A549 (cell line): ENCODE data around the gene ASIC2. TPM values are rescaled to one million over a fixed set of nuclear protein-coding genes. Genes with fewer than 3 reads are reported as not detected.

Source experiments
- ATAC-seq, 2 experiments: fragments of 200-7000 bp in 1 of 2; fragments of >200 bp in 1 of 2; cut with Nextera tagmentation in 1 of 2; cut with Tn5 transposase in 1 of 2; 3 replicates each; pipeline versions ENCODE4 v1.8.0 to v1.9.1; 2018 to 2020; ENCODE audit warnings: mild to moderate bottlenecking in 1 of 2, moderate library complexity in 1 of 2
- CTCF ChIA-PET: fragments of 300-600 bp; sonication (Branson Sonifier 250); formaldehyde crosslinking; extraction: SDS; loops from one replicate; lab custom pipeline; 2021; ENCODE audit warnings: antibody characterized with exemption, inconsistent platforms; lab: Yijun Ruan, JAX
- POLR2A ChIA-PET: fragments of 350-600 bp; formaldehyde crosslinking; extraction: SDS; loops from one replicate; lab custom pipeline; 2021; ENCODE audit warnings: antibody characterized with exemption, inconsistent platforms; lab: Yijun Ruan, JAX
- DNase-seq, 2 experiments: peaks; one replicate each; pipeline versions ENCODE4 v3.0.0 to v3.0.0-alpha.2; 2011 to 2016; ENCODE audit warnings: low read depth in 1 of 2, low spot score in 1 of 2
- FAIRE-seq: peaks from 2 replicates; lab custom pipeline; 2011; peaks lifted over from hg19 to GRCh38; lab: Jason Lieb, UNC
- H3K27ac ChIP-seq, 2 experiments: fragments of >200 bp; sonication (Bioruptor Twin); formaldehyde crosslinking; 3 replicates each; pipeline ENCODE4 v1.5.1; 2016 to 2017
- H3K4me1 ChIP-seq: fragments of >200 bp; sonication (Bioruptor Twin); formaldehyde crosslinking; 3 replicates; pipeline ENCODE4 v1.6.1; 2016
- H3K4me2 ChIP-seq: fragments of >200 bp; sonication (Bioruptor Twin); formaldehyde crosslinking; 3 replicates; pipeline ENCODE4 v1.6.1; 2016
- H3K4me3 ChIP-seq: fragments of >200 bp; sonication (Bioruptor Twin); formaldehyde crosslinking; 3 replicates; pipeline ENCODE4 v1.5.1; 2016
- H3K9me3 ChIP-seq: fragments of >200 bp; sonication (Bioruptor Twin); formaldehyde crosslinking; 3 replicates; pipeline ENCODE4 v1.6.1; 2016
- CBX8 ChIP-seq: fragments of 200-600 bp; sonication (generic); IDR thresholded peaks from 2 replicates; pipeline ENCODE4 v1.6.1; 2016
- CEBPB ChIP-seq, 2 experiments: fragments of >200 bp in 1 of 2; sonication (Bioruptor Twin) in 1 of 2; formaldehyde crosslinking in 1 of 2; IDR thresholded peaks; 2 replicates each; pipeline ENCODE4 v1.6.1; 2012 to 2016
- CHD4 ChIP-seq: fragments of 200-600 bp; sonication (generic); IDR thresholded peaks from 2 replicates; pipeline ENCODE4 v1.6.1; 2016; ENCODE audit warnings: antibody characterized with exemption, mild to moderate bottlenecking, borderline replicate concordance
- EHF ChIP-seq: fragments of 250-450 bp; sonication (Bioruptor Pico); IDR thresholded peaks from 2 replicates; pipeline ENCODE4 v1.5.0; 2020; ENCODE audit warnings: mild to moderate bottlenecking
- ESRRA ChIP-seq: fragments of 150-350 bp; IDR thresholded peaks from 2 replicates; pipeline ENCODE4 v1.6.1; 2014; ENCODE audit warnings: mild to moderate bottlenecking, low read length, borderline replicate concordance
- FOSB ChIP-seq: fragments of 250-450 bp; sonication (Bioruptor Pico); IDR thresholded peaks from 2 replicates; pipeline ENCODE4 v1.5.0; 2020; ENCODE audit warnings: mild to moderate bottlenecking, moderate library complexity
- FOXS1 ChIP-seq: fragments of 250-450 bp; sonication (Bioruptor Pico); IDR thresholded peaks from 2 replicates; pipeline ENCODE4 v1.5.0; 2020; ENCODE audit warnings: mild to moderate bottlenecking, moderate library complexity
- HOXB5 ChIP-seq: fragments of 250-450 bp; sonication (Bioruptor Pico); IDR thresholded peaks from 2 replicates; pipeline ENCODE4 v1.5.0; 2020; ENCODE audit warnings: mild to moderate bottlenecking, moderate library complexity
- JUN ChIP-seq, 2 experiments: fragments of >200 bp; sonication (Bioruptor Twin); formaldehyde crosslinking; IDR thresholded peaks; 2 replicates in 1 of 2; 3 replicates in 1 of 2; pipeline ENCODE4 v1.6.1; 2016 to 2017
- JUNB ChIP-seq: fragments of >200 bp; sonication (Bioruptor Twin); formaldehyde crosslinking; IDR thresholded peaks from 2 replicates; pipeline ENCODE4 v1.6.1; 2016
- KDM5A ChIP-seq: fragments of 200-600 bp; sonication (generic); IDR thresholded peaks from 2 replicates; pipeline ENCODE4 v1.6.1; 2016; ENCODE audit warnings: antibody characterized with exemption, mild to moderate bottlenecking
- MAZ ChIP-seq: fragments of 150-350 bp; IDR thresholded peaks from 2 replicates; pipeline ENCODE4 v1.6.1; 2014; ENCODE audit warnings: antibody characterized with exemption, low read depth, low read length, borderline replicate concordance
- MYC ChIP-seq: IDR thresholded peaks from 2 replicates; pipeline ENCODE4 v1.6.1; 2012; ENCODE audit warnings: mild to moderate bottlenecking, inconsistent platforms, low read length, improper control_type of control experiment, borderline replicate concordance
- NPAS2 ChIP-seq: fragments of 250-450 bp; sonication (Bioruptor Pico); IDR thresholded peaks from 2 replicates; pipeline ENCODE4 v1.8.0; 2022; ENCODE audit warnings: mild to moderate bottlenecking, moderate library complexity, borderline replicate concordance
- PHF8 ChIP-seq: fragments of 200-600 bp; sonication (generic); IDR thresholded peaks from 2 replicates; pipeline ENCODE4 v1.6.1; 2016; ENCODE audit warnings: low read depth, mild to moderate bottlenecking, antibody characterized with exemption, moderate library complexity, borderline replicate concordance
- RAD21 ChIP-seq, 2 experiments: fragments of >200 bp in 1 of 2; sonication (Bioruptor Twin) in 1 of 2; formaldehyde crosslinking in 1 of 2; IDR thresholded peaks in 1 of 2; conservative IDR thresholded peaks in 1 of 2; 2 replicates in 1 of 2; 3 replicates in 1 of 2; pipeline ENCODE4 v1.6.1; 2012 to 2018; ENCODE audit warnings: inconsistent platforms in 1 of 2
- RARB ChIP-seq: fragments of 250-450 bp; sonication (Bioruptor Pico); IDR thresholded peaks from 2 replicates; pipeline ENCODE4 v1.8.0; 2021; ENCODE audit warnings: mild to moderate bottlenecking, moderate library complexity
- RFX5 ChIP-seq: fragments of 450-650 bp; IDR thresholded peaks from 2 replicates; pipeline ENCODE4 v1.7.1; 2014; ENCODE audit warnings: antibody characterized with exemption, mild to moderate bottlenecking, moderate library complexity
- TFCP2L1 ChIP-seq: fragments of 250-450 bp; sonication (Bioruptor Pico); IDR thresholded peaks from 2 replicates; pipeline ENCODE4 v1.5.0; 2021; ENCODE audit warnings: mild to moderate bottlenecking
- TP53 ChIP-seq: fragments of 250-450 bp; sonication (Bioruptor Pico); IDR thresholded peaks from 2 replicates; pipeline ENCODE4 v1.5.0; 2021; ENCODE audit warnings: mild to moderate bottlenecking, moderate library complexity
- WGBS: methylation state at CpG from one replicate; pipeline ENCODE4 v1.1.6; 2017; ENCODE audit errors: missing lambda C conversion rate; 5-methylcytosine and 5-hydroxymethylcytosine counted together
- polyA plus RNA-seq, 4 experiments: library from polyadenylated mRNA; depleted of rRNA in 3 of 4; stranded (reverse); fragments of >200 nt; fragmentation: RNase III in 1 of 4; extraction: RNeasy Plus Mini Kit Qiagen cat#74134 plus additional on column Dnase treatment in 1 of 4; gene quantifications; 2 replicates in 3 of 4; 3 replicates in 1 of 4; pipeline ENCODE4 v1.2.3, GENCODE V29; 2011 to 2017
- TF ChIP-seq, protein P1 (sequence below): fragments of >200 bp; sonication (Bioruptor Twin); formaldehyde crosslinking; IDR thresholded peaks from 3 replicates; pipeline ENCODE4 v1.6.1; 2016
- TF ChIP-seq, protein P2 (sequence below): fragments of 150-350 bp; IDR thresholded peaks from 2 replicates; pipeline ENCODE4 v1.6.1; 2014; ENCODE audit warnings: low read depth, mild to moderate bottlenecking, low read length
- TF ChIP-seq, protein P3 (sequence below): IDR thresholded peaks from 2 replicates; pipeline ENCODE4 v1.6.1; 2012

The ASIC2 gene
- polyA plus RNA-seq, 2 of the 4 experiments (the other 2 are of a cell fraction) = 1.5 to 1.9 TPM

DNA sequence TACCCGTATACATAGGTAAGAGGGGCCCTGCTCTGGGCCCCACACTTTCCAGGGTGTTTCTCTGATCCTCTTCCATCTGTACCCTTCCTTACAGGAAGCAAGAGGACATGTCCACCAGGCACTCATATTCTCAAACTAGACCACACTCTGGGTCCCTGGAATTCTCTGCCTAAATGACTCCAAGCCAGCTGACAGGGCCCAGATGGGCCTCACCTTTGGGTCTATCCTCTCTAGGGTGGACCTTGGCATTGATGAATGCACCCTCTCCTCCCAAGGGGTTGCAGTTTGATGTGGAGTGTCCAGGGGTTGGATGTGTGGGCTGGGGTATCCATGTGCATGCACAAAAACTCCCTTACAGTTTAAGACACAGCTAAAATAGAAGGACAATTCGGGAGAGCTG, 95.8 kb downstream of the ASIC2 start:
- TF ChIP-seq RARB = no peak
- TF ChIP-seq JUNB = no peak
- TF ChIP-seq CHD4 = no peak
- TF ChIP-seq ESRRA = no peak
- TF ChIP-seq MAZ = no peak
- no peak for TF ChIP-seq KDM5A
- TF ChIP-seq, protein P1, sequence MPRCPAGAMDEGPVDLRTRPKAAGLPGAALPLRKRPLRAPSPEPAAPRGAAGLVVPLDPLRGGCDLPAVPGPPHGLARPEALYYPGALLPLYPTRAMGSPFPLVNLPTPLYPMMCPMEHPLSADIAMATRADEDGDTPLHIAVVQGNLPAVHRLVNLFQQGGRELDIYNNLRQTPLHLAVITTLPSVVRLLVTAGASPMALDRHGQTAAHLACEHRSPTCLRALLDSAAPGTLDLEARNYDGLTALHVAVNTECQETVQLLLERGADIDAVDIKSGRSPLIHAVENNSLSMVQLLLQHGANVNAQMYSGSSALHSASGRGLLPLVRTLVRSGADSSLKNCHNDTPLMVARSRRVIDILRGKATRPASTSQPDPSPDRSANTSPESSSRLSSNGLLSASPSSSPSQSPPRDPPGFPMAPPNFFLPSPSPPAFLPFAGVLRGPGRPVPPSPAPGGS = no peak
- TF ChIP-seq RAD21 (conservative IDR thresholded peaks at IDR 0.05 in 1 of 2, IDR thresholded peaks at IDR 0.05 in 1 of 2) = no peak
- TF ChIP-seq CEBPB (IDR thresholded peaks at IDR 0.05) = no peak
- no peak for TF ChIP-seq HOXB5
- no peak for TF ChIP-seq RFX5
- no peak for TF ChIP-seq TFCP2L1
- no peak for TF ChIP-seq MYC
- no peak for TF ChIP-seq NPAS2 (CRISPR knock-in tag)
- no peak for TF ChIP-seq PHF8
- TF ChIP-seq EHF (CRISPR knock-in tag) = no peak
- no peak for TF ChIP-seq CBX8
- TF ChIP-seq JUN (IDR thresholded peaks at IDR 0.05) = no peak
- no peak for TF ChIP-seq TP53 (CRISPR knock-in tag)
- H3K9me3 ChIP-seq = no peaks in the 10 kb centered on the region
- POLR2A ChIA-PET = no interaction called here
- H3K27ac ChIP-seq = no peak overlapping the region
- 36% methylated on average over 2 of the region's 2 CpGs for WGBS
- H3K4me3 ChIP-seq = no peak overlapping the region
- FAIRE-seq (no peak), ATAC-seq (no peak), DNase-seq (no peak)
- no peak overlapping the region for H3K4me2 ChIP-seq
- CTCF ChIA-PET = interaction anchor here (0.9 to 2.7 kb wide), 3 partner anchors 28 to 95 kb away, joined by 3 to 11 read pairs (median 3); partner anchors contain the start of gene ASIC2
- peaks cover 11% of the 10 kb centered on the region for H3K4me1 ChIP-seq

DNA sequence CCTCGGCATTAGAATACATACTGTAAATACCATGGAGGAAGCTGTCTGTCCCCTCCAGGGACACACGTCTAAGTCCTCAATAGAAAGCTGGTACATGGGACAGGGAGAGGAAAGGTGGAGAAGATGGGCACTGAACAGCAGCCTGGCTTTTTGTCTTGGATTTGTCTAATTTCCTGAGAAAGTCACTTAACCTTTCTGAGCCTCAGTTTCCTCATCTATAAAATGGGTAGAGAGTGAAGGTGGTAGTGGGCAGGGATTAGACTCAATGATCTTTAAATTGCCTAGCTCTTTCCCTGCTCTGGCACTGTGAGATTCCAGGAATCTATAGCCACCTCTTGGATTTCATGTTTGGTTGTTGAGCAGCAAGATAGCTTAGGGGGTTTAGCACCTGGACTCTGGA, 96.2 kb downstream of the ASIC2 start:
- ChIA-PET POLR2A (interaction anchor here (0.7 kb wide), 1 partner anchor 71 kb away, joined by 3 read pairs; no protein-coding TSS in a partner anchor), CTCF (interaction anchor here (0.9 to 2.7 kb wide), 3 partner anchors 27 to 95 kb away, joined by 3 to 11 read pairs (median 3); partner anchors contain the start of gene ASIC2)
- WGBS = 57% methylated on average over 2 of the region's 2 CpGs
- peaks cover 11% of the 10 kb centered on the region for H3K4me1 ChIP-seq
- no peaks in the 10 kb centered on the region for H3K9me3 ChIP-seq
- H3K4me3 ChIP-seq = no peak overlapping the region
- TF ChIP-seq JUNB (no peak), PHF8 (no peak), FOXS1 (CRISPR knock-in tag) (no peak), MYC (no peak), FOSB (CRISPR knock-in tag) (no peak), CBX8 (no peak), KDM5A (no peak)
- TF ChIP-seq, protein P2, sequence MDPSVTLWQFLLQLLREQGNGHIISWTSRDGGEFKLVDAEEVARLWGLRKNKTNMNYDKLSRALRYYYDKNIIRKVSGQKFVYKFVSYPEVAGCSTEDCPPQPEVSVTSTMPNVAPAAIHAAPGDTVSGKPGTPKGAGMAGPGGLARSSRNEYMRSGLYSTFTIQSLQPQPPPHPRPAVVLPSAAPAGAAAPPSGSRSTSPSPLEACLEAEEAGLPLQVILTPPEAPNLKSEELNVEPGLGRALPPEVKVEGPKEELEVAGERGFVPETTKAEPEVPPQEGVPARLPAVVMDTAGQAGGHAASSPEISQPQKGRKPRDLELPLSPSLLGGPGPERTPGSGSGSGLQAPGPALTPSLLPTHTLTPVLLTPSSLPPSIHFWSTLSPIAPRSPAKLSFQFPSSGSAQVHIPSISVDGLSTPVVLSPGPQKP = no peak
- TF ChIP-seq, protein P3, sequence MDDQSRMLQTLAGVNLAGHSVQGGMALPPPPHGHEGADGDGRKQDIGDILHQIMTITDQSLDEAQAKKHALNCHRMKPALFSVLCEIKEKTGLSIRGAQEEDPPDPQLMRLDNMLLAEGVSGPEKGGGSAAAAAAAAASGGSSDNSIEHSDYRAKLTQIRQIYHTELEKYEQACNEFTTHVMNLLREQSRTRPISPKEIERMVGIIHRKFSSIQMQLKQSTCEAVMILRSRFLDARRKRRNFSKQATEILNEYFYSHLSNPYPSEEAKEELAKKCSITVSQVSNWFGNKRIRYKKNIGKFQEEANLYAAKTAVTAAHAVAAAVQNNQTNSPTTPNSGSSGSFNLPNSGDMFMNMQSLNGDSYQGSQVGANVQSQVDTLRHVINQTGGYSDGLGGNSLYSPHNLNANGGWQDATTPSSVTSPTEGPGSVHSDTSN = no peak
- TF ChIP-seq, all 56 proteins: peak for 0
- Histone ChIP-seq H3K4me2 (no peak overlapping the region), H3K27ac (no peak overlapping the region)
- ATAC-seq = no peak
- FAIRE-seq = no peak
- DNase-seq = no peak
